Activated CD4-positive, alpha-beta T cell treated with anti-CD3 and anti-CD28 coated beads for 4 hours (primary cell): Measurements from ENCODE around the gene ZNF343.
A peak's percentile ranks its signal among the peaks of the same experiment; 100 is the strongest.
"Not testable (repeated sequence)": the region's sequence is repeated elsewhere in the genome, so short reads cannot be mapped to it uniquely, and the experiment has no call there.

Experiments
- DNase-seq, 2 donors: peaks; one replicate each; pipeline ENCODE4 v3.0.0-alpha.2; 2020

ZNF343 gene

DNA sequence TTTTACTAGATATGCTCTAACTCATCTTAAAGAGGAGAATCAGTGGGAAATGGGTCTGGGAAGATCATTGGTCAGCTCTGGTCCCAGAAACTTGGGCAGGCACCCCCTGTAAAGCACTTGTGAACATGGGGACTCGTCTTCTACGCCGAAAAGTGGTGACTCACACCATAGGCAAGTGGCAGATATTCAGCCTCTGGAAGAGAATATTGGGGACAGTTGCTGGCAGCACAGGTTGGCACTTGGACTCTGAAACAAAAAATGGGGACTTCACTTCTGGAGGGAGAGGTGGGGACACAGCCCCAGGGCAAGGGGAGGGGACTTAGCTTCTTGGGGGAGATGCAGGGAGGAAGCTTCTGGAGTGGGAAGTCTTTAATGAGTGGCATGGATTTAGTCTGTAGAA lies 11.9 kb upstream of the ZNF343 start:
- no peak for DNase-seq

DNA sequence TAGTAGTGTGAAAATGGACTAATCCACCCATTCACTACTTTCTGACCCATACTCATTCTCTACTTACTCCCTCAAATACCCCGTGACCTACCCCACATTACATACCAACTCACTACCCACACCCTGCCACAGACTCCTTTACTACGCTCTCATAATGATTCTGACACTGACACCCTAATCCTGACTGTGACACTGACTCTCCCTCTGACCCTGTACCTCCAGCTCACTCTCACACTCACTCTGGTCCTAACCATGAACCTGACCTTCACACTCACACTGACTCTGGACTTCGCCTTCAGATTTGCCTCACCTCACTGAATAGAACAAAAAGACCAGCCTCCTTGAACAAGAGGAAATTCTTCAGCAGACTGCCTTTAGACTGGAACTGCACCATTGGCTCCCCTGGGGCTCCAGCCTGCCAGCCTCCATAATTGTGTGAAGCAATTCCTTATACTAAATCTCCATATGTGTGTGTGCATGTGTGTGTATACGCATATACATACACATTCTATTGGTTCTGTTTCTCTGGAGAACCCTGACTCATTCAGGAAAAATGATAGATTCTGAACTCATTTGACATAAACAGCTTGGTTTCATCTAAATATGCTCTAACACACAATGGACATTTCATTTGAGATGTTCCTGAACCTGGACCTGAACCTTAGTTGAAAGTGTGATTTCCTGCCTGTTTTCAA lies 10.5 kb upstream of the ZNF343 start:
- DNase-seq, result no peak

DNA sequence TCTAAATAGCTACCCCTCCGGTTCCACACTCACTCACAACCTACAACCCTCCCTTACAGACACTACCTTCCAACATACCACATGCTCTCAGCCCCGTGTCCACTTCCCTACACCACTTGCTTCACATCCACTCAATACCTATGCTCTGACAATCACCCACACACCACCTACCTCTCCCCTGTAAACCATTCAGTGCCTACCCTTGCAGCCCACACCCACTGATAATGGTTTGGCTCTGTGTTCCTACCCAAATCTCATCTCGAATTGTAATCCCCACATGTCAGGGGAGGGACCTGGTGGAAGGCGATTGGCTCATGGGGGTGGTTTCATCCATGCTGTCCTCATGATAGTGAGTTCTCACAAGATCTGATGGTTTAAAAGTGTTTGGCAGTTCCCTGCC lies 9.8 kb upstream of the ZNF343 start:
- no peak for DNase-seq

DNA sequence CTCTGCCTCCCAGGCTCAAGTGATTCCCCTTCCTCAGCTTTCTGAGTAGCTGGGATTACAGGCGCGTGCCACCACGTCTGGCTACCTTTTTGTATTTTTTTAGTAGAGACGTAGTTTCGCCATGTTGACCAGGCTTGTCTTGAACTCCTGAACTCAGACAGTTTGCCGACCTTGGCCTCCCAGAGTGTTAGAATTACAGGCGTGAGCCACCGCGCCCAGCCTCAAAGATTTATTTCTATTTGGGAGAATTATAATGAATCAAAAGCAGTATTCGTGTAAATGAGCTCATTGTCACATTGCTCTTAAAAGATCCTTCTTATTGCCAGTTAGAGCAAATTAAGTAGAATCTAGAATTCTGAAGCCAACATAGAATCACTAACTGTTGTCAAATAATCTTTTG lies 9.4 kb upstream of the ZNF343 start:
- no peak for DNase-seq

DNA sequence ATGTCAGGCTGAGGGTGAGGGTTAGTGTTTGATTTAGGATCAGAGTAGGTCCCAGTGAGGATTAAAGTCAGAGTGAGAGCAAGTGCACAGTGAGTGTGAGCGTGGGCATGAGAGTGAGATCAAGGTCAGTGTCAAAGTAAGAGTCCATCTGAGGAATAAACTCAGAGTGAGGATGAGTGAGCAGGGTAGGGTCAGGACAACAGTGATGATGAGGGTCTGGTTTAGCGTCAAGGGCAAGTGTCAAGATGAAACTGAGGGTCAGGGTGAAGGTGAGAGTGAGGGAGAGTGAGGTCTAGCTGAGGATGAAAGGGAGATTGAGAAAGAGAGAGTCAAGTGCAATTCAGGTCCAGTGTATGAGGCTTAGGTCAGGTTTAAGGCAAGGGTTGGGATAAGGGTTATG lies 7.7 kb upstream of the ZNF343 start:
- no peak for DNase-seq

DNA sequence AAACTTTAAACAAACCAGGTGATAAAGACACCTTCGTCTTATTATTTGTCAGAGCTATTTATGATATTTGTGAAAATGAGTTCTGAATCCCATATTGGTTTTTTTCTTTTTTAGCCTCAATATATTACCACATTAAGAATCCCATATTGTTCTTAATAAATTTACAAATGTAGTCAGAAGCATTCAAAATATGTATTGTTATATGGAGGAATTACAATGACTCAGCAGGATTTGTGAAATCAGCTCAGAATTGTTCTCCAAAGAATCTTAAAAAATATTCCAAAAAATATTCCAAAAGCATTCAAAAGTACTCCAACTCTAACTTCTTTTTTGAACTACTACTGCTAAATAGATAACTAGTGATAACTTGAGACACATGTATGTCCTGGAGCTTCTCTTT lies 6.5 kb upstream of the ZNF343 start:
- DNase-seq, result no peak

DNA sequence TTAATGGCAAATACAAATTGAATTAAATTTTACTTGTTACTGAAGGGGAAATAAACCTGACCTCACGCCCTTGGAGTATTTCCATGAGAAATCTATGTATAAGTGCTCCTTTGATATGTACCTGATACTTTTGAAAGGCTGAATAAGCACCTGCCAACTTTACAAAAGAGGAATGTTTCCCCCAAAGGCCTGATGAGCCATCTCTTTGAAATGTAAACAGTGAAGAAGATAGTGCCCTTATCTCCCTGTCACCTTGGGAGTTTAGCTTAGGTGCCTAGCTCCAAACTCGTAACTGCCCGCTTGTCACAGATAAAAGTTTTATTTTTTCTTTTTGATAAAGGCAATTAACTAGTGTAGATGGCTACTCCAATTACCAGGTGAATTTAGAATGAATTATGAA lies 1.1 kb upstream of the ZNF343 start:
- DNase-seq, result no peak

DNA sequence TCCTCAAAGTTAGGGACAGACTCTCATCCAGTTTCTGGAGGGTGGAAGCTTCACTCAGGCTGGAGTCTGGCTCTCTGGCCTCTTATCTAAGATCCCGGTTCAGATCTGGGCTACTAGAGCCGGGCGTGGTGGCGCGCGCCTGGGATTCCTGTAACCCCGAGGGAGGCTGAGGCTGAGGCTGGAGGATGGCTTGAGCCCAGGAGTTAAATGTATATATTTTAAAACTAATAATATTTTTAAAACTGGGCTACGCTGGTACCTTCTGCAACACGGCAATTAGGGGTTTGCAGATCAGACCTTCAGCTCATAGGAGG lies 710 bp upstream of the ZNF343 start:
- no peak for DNase-seq

DNA sequence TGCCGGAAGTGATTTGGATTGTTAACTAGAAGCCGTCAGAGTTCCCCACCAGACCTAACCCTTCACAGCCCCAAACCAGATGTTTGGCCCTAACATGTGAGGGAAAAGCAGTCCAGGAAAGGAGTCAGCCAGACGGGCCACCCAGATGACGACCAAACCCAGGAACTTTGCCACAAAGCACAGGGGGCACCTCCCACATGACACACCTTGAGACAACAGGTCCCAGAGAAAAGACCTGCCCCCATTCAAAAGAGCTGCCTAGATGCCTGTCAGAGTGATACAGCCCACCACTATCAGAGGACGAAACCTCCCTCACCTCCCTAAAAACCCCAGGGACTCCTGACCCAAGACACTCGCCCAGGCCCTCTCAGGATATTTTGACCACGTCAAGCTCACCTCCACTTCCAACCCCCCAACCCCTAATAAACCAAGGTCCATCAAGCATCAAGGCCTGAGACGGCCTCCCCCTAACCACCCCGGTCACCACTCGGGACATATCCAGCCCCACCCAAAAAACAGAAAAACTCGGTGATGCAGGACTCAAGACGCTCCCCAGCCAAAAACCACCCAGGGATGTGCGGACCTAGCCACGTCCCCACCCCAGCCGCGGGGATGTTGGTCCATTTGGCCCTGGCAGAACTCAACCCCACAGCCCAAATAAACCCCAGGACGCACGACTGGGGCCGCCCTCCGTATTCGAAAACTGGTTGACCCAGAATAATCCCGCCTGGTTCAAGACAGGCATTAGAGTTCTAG lies 662 bp downstream of the ZNF343 start:
- DNase-seq, result no peak

DNA sequence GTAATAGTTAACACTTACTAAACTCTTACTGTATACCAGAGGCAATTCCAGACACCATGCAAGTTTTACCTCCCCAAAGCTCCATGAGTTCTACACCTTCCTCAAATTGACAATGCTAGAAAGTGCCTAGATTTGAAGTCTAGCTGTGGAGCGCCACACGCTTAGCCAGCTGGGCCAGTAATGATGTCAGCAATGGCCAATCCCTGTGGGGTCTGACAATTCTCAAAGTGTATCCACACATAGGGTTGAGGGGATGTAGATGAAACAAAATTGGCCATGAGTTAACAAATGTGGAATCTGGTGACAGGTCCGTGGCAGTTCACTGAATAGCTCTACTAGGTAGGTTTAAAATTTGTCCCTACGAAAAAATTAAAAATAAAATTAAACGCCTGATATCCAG lies 1.3 kb downstream of the ZNF343 start:
- DNase-seq, result no peak

DNA sequence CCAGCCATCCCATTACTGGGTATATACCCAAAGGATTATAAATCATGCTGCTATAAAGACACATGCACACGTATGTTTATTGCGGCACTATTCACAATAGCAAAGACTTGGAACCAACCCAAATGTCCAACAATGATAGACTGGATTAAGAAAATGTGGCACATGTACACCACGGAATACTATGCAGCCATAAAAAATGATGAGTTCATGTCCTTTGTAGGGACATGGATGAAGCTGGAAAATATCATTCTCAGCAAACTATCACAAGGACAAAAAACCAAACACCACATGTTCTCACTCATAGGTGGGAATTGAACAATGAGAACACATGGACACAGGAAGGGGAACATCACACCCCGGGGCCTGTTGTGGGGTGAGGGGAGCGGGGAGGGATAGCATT lies 2.3 kb downstream of the ZNF343 start:
- not testable (repeated sequence) for DNase-seq

DNA sequence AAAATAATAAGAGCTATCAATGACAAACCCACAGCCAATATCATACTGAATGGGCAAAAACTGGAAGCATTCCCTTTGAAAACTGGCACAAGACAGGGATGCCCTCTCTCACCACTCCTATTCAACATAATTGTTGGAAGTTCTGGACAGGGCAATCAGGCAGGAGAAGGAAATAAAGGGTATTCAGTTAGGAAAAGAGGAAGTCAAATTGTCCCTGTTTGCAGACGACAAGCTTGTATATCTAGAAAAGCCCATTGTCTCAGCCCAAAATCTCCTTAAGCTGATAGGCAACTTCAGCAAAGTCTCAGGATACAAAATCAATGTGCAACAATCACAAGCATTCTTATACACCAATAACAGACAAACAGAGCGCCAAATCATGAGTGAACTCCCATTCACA lies 3.9 kb downstream of the ZNF343 start:
- DNase-seq, result not testable (repeated sequence)

DNA sequence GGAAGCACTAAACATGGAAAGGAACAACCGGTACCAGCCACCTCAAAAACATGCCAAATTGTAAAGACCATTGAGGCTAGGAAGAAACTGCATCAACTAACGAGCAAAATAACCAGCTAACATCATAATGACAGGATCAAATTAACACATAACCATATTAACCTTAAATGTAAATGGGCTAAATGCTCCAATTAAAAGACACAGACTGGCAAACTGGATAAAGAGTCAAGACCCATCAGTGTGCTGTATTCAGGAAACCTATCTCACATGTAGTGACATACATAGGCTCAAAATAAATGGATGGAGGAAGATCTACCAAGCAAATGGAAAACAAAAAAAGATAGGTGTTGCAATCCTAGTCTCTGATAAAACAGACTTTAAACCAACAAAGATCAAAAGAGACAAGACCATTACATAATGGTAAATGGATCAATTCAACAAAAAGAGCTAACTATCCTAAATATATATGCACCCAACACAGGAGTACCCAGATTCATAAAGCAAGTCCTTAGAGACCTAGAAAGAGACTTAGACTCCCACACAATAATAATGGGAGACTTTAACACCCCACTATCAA lies 5.8 kb downstream of the ZNF343 start:
- DNase-seq, result not testable (repeated sequence)

DNA sequence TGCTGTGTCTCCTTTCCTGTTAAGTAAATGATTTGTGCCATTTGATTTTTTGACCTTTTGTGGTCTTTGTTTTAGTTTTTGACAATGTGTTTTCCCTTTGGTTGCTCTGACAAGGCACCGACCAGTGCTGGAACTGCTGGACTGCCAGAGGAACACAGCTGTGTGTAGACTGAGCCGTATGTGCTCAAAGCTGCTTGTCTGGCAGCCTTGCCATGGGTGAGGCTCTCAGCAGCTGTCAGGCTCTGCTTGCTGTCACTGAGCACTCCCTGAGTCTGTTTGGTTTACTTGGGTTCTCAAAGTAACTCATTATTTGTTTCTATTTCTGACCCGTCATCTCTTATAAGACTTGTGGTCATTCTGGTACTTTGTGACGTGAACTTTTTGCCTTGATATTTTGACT lies 23.1 kb downstream of the ZNF343 start:
- no peak for DNase-seq

DNA sequence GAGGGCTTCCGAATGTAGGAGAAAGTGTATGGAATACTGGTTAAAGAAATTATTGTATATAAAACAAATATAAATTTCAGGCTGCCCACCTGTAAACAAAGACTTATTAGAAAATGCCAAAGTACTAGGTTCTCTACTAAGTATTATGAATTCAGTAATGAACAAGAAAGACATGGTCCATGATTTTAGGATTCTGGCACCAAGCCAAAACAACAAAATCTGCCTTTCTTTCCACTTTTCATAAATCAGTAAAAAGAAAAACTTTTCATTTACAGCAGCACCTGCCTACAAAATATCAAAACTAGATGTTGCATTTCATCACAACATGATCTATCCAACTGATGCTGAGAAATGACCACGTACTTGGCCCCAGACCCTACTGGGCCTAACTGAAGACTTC lies 23.6 kb downstream of the ZNF343 start:
- no peak for DNase-seq

DNA sequence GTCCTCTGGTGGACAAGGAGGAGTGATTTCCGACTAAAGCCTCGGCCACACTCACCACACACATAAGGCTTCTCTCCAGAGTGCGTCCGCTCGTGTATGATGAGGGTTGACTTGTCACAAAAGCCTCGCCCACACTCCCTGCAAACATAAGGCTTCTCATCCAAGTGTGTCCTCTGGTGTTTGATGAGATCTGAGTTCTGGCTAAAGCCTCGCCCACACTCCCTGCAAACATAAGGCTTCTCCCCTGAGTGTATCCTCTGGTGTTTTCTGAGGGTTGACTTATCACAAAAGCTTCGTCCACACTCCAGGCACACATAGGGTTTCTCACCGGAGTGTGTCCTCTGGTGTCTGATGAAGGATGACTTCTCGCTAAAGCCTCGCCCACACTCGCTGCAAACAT lies 25.2 kb downstream of the ZNF343 start:
- no peak for DNase-seq

DNA sequence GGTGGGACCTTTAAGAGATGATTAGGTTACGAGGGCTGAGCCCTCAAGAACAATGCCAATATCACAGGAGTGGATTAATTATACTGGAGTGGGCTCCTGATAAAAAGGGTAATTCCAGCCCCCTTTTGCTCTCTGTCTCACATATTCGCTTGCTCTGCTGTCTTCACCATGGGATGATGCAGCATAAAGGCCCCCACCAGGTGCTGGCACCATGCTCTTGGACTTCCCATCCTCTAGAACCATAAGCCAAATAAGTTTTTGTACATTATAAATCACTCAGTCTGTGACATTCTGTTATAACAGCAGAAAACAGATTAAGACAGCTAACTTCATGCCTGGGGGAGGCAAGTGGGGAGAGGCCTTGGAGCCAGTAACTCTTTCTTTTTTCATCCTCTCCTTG lies 28.3 kb downstream of the ZNF343 start:
- no peak for DNase-seq

DNA sequence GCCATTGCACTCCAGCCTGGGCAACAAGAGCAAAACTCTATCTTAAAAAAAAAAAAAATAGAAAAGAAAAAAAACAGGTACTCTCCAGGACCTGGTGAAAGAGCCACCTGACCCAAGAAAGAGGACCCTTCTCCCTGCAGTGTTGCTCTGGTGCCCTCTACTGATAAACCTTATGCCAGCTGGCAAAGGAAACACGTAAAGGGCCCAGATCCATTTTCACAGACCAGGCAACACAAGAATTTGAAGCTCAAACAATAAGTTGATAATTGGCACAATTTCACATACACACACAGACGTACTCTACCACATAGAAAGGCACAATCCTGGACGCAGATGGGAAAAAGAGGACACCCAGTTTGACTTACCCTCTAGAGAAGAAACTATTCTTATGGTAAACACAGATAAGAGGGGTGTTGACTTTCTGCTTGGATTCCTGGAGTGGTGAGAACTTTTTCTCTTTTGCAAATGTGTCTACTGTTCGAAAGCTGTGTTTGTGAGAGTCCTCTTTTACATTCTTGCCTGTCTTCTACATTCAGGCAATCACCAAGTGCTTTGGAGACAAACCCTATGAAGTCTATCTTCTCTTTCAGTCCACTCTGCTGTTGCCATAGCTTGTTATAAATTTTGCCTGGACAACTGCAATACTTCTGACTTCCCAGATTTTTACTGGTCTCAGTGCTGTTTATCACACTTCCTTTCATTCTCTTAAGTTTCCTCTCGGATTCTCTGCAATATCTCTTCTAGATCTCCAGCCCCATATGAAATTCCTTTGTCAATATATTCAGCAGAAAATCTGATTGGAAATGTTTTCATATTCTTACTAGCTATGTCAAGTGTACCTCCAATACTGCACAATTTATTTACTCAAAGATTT lies 31.7 kb downstream of the ZNF343 start:
- DNase-seq, result no peak

DNA sequence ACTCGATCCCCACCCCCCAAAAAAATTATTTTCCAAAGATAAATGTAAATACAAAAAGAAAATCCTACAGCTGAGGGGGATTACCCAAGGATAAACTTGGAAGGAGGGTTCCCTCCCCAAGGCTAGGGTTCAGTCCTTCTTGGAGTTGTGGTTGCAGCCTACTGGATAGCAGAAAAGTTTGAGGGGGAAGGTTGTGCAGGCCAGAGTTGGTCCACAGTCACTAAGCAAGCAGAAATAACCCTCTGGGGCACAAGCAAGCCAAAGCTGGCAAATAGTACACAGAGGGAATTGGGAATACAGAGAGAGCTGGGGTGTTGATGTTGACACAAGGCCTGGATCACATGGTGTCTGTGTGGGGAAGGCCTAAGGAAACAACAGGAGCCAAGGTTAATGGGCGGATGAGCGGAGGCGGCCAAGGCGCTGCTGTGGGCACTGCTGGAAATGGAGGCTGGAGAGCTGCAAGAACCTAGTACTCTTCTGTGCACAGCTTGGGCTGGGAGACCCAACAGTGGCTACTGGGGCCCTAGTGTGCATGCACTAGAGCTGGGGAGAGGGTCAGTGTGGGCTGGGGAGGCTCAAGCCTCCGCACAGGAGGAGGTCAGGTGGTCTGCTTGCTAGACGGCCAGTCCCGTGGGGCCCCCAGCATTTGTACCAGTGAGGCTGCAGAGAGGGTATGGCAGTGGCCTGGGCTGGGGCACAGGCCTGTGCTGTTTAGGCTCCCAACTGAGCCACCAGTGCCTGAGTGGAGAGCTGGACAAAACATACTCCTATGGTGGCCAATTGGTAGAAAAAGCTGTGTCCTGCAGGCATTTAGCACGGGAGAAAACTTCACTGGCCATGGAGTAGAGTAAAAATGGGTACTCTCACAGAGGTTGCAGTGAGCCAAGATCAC lies 32.6 kb downstream of the ZNF343 start:
- DNase-seq, result no peak

DNA sequence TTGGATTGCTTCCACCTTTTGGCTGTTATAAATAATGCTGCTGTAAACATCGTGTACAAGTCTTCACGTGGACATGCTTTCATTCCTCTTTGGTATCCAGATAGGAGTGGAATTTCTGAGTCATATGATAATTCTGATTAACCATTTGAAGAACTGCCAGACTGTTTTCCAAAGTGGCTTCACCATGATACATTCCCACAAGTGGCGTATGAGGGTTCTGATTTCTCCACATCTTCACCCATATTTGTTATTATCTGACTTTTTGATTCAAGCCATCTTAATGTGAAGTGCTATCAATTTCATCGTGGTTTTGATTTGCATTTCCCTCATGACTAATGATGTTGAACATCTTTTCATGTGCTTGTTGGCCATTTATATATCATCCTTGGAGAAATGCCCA lies 35.2 kb downstream of the ZNF343 start:
- DNase-seq, result no peak

DNA sequence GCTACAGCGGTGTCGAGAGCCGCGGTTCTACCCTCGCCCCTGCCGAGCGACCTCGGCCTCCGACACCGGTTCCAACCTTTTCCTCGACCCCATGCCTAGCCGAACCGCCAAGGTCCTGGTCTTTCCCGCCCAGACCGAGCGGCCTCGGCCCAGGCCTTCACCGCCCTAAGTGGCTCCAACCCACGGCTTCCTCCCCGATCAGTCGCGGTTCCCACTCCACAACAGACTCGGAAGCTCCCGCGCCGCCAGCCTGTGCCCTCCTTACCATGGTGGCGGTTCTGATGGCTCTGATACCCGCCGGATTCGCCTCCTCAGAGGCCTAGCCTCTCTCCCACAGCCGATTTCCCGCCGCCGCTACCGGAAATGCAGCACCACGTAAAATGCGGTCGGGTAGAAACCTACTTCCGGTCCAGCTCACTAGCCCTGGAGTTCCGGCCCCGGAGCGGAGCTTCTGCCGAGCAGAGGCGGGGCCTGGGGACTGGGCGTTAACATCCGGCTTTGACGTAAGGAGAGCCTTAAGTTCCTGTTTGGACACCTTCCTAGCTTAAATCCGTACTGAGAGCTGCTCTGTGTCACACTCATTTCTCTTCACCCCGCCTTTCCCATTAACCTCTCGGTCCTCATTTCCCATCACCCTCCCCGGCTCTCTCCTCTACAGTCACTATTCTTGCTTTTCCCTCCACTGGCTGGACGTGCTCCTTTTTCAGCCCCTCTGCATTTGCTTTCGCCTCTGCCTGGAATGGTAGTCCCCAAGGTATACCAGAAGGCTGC lies 38.1 kb downstream of the ZNF343 start, which contains the start of gene SNRPB:
Gene SNRPB (minus strand): TSS at position 367 of the 771 bp plus-strand sequence. CDS start 99 bp downstream, at position 268.
- DNase-seq, result peak; percentile 94 to 96
